VCaP (cell line): Measurements from ENCODE around the gene BOLL.
"Not testable (repeated sequence)": the region's sequence is repeated elsewhere in the genome, so short reads cannot be mapped to it uniquely, and the experiment has no call there.

Experiments
- H3K27ac ChIP-seq: fragments of 450-650 bp; 2 replicates; pipeline ENCODE4 v1.5.1; 2017
- TF ChIP-seq, protein P1 (sequence below): fragments of 450-650 bp; conservative IDR thresholded peaks from 2 replicates; pipeline ENCODE4 v1.5.1; 2017; ENCODE audit warnings: mild to moderate bottlenecking, moderate library complexity

BOLL gene, protein sequence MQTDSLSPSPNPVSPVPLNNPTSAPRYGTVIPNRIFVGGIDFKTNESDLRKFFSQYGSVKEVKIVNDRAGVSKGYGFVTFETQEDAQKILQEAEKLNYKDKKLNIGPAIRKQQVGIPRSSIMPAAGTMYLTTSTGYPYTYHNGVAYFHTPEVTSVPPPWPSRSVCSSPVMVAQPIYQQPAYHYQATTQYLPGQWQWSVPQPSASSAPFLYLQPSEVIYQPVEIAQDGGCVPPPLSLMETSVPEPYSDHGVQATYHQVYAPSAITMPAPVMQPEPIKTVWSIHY

DNA sequence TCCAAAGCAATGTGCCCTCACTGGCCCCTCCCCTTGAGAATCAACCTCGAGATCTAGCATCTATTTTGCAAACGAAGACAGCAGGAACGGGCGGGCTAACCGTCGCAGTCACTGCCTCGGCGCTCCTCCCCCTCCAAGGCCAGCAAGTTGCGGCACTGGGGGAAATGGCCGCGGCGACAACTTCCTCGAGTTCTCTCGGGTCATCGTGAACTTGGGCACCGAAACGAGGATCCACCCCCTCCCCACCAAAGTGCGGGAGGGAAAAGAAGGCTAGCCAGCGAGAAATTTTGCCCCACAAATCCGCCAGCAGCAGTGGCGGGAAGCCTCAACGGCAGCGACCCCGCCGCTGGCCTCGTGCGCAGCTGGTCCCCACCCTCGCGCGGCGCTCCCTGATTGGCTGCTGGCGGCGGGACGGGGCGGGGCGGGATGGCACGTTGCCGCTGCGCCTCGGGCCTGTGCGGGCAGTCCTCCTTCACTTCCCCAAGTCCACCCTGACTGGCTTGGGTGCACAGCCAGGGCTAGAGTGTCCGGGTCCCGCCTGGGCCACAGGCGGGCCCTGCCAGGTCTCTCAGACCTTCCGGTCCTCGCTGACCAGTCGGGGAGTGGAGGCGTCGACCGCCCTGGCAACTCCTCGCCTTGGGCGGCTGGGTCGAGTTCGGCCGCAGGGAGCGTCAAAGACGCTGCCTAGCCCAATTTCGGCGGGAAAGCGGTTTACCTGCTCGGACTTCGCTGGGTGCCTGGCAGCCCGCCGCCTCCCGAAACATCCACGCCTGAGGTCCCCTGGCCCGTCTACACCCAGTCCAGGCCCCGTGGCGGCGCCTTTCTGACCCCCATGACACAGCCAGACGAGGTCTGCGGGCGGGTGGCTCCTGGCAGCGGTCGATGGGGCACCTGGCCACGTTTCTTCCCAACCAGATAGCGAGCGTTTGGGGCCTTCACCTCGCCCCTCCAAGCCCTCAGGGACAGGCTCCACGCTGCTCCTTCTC lies at the start of gene BOLL:
Gene BOLL, minus strand, starts transcription at position 364 of the 986 bp plus-strand sequence. CDS start 3,469 bp downstream, outside the sequence.
- no peak within 1 kb of the TSS for H3K27ac ChIP-seq
- TF ChIP-seq, protein P1, sequence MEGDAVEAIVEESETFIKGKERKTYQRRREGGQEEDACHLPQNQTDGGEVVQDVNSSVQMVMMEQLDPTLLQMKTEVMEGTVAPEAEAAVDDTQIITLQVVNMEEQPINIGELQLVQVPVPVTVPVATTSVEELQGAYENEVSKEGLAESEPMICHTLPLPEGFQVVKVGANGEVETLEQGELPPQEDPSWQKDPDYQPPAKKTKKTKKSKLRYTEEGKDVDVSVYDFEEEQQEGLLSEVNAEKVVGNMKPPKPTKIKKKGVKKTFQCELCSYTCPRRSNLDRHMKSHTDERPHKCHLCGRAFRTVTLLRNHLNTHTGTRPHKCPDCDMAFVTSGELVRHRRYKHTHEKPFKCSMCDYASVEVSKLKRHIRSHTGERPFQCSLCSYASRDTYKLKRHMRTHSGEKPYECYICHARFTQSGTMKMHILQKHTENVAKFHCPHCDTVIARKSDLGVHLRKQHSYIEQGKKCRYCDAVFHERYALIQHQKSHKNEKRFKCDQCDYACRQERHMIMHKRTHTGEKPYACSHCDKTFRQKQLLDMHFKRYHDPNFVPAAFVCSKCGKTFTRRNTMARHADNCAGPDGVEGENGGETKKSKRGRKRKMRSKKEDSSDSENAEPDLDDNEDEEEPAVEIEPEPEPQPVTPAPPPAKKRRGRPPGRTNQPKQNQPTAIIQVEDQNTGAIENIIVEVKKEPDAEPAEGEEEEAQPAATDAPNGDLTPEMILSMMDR: no peak

GRCh38 chr2:197834771-197835170 lies 49.7 kb upstream of the BOLL start:
- H3K27ac ChIP-seq: not testable (repeated sequence)

DNA sequence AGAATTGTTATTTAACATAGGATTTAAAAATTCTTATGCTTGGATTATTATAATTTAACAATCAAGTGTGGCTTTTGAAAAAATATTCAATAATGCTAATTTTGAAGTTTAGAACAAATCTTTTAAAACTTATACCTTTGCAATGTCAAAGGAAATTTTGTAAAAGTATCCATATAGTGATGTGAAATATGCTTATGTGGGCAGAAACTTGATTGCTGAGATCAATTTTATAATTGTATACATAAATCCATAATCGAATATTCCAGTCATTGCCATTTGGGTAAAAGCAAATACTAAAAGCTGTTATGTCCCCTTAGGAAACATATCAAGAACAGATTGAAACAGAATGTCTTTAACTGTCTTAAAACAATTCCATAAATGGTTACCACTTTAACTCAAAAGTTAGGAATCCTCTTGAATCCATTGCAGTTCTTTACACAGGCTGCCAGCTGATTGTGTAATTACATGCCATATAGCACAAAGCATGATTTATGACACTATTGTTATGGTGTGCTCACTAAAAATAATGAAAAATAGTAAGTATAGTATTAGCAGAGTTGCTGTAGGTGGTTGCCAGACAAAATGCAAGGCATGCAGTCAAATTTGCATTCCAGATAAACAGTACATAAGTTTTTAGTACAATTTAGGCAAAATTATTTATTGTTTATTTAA lies 43.5 kb upstream of the BOLL start:
- no peak overlapping the region for H3K27ac ChIP-seq
- TF ChIP-seq, protein P1: no peak

- H3K27ac ChIP-seq: no peak overlapping the region
- TF ChIP-seq, protein P1: no peak
These were observed 42.5 kb upstream of the BOLL start for GRCh38 chr2:197827618-197828017.

- no peak overlapping the region for H3K27ac ChIP-seq
- TF ChIP-seq, protein P1: no peak
These were observed 37.2 kb upstream of the BOLL start for GRCh38 chr2:197822333-197822732.

GRCh38 chr2:197821550-197822289 lies 36.6 kb upstream of the BOLL start:
- TF ChIP-seq, protein P1: no peak
- H3K27ac ChIP-seq: no peak overlapping the region

- TF ChIP-seq, protein P1: no peak
- no peak overlapping the region for H3K27ac ChIP-seq
These were observed 29.4 kb upstream of the BOLL start for GRCh38 chr2:197814526-197814925.
